OCI-LY7 (cell line): ENCODE data around the gene PLAC9. TPM values are rescaled to one million over a fixed set of nuclear protein-coding genes. Genes with fewer than 3 reads are reported as not detected.
A peak's percentile ranks its signal among the peaks of the same experiment; 100 is the strongest.

Experiments used
- BruUV-seq: library from RNA; stranded (reverse); fragments of 400-500 nt; replicated peaks from 2 replicates; lab custom pipeline; 2021; lab: Mats Ljungman, UMichigan
- CTCF ChIA-PET: fragments of 300-600 bp; sonication (Branson Sonifier 250); formaldehyde crosslinking; loops from one replicate; lab custom pipeline; 2022; ENCODE audit warnings: antibody characterized with exemption; ENCODE audit not compliant: unreplicated experiment; lab: Charles Lee
- POLR2A ChIA-PET: fragments of 300-600 bp; sonication (Branson Sonifier 250); formaldehyde crosslinking; loops from one replicate; lab custom pipeline; 2022; ENCODE audit warnings: antibody characterized with exemption; lab: Charles Lee
- DNase-seq: peaks from one replicate; pipeline ENCODE4 v3.0.0-alpha.2; 2015; ENCODE audit warnings: low spot score
- H2AFZ ChIP-seq: fragments of 200-600 bp; sonication (generic), shearing (Covaris generic); 2 replicates; pipeline ENCODE4 v1.6.1; 2014; ENCODE audit warnings: mild to moderate bottlenecking, antibody characterized with exemption, low read length, moderate library complexity
- H3K27ac ChIP-seq: fragments of 200-600 bp; sonication (generic); 2 replicates; pipeline ENCODE4 v1.5.1; 2014; ENCODE audit warnings: mixed run types, low read depth, mild to moderate bottlenecking, moderate library complexity, low read length, inconsistent platforms; ENCODE audit not compliant: poor library complexity, severe bottlenecking
- H3K36me3 ChIP-seq: fragments of 200-600 bp; sonication (generic); 2 replicates; pipeline ENCODE4 v1.6.1; 2014; ENCODE audit warnings: mild to moderate bottlenecking, antibody characterized with exemption, low read length, moderate library complexity, mixed read lengths; ENCODE audit not compliant: insufficient read depth
- H3K4me1 ChIP-seq: fragments of 200-600 bp; sonication (generic); 2 replicates; pipeline ENCODE4 v1.5.1; 2014; ENCODE audit warnings: mild to moderate bottlenecking, low read length; ENCODE audit not compliant: insufficient read depth, poor library complexity, severe bottlenecking
- H3K4me2 ChIP-seq: fragments of 200-600 bp; sonication (generic); 2 replicates; pipeline ENCODE4 v1.6.1; 2014; ENCODE audit warnings: mild to moderate bottlenecking, low read length
- H3K4me3 ChIP-seq: fragments of 200-600 bp; sonication (generic); 2 replicates; pipeline ENCODE4 v1.5.1; 2014; ENCODE audit warnings: mild to moderate bottlenecking, low read depth, low read length; ENCODE audit not compliant: poor library complexity, severe bottlenecking
- H3K79me2 ChIP-seq: fragments of 200-600 bp; sonication (generic); 2 replicates; pipeline ENCODE4 v1.6.1; 2016; ENCODE audit warnings: low read depth, mild to moderate bottlenecking, low read length, moderate library complexity, mixed read lengths; ENCODE audit not compliant: insufficient read depth
- H3K9me2 ChIP-seq: fragments of 200-600 bp; sonication (generic); 2 replicates; pipeline ENCODE4 v1.6.1; 2016; ENCODE audit warnings: mild to moderate bottlenecking, low read length, mixed read lengths; ENCODE audit not compliant: insufficient read depth
- H3K9me3 ChIP-seq: fragments of 200-600 bp; sonication (generic); 2 replicates; pipeline ENCODE4 v1.6.1; 2014; ENCODE audit warnings: mild to moderate bottlenecking, mixed run types, low read length, mixed read lengths
- H4K20me1 ChIP-seq: fragments of 200-600 bp; sonication (generic); 2 replicates; pipeline ENCODE4 v1.6.1; 2014; ENCODE audit warnings: mild to moderate bottlenecking, antibody characterized with exemption, low read length, moderate library complexity, mixed read lengths; ENCODE audit not compliant: insufficient read depth
- EZH2phosphoT487 ChIP-seq: fragments of 200-600 bp; sonication (generic); IDR thresholded peaks from 2 replicates; pipeline ENCODE4 v1.6.1; 2018; ENCODE audit warnings: low read depth, borderline replicate concordance, mild to moderate bottlenecking, mixed run types, antibody characterized with exemption, low read length, moderate library complexity, mixed read lengths
- intact Hi-C: fragments of 100-400 bp; cut with micrococcal nuclease; formaldehyde crosslinking; loops from one replicate; pipeline ENCODE4 v1.10.0; 2022; ENCODE audit not compliant: unreplicated experiment
- total RNA-seq, 2 experiments: library from RNA; depleted of rRNA in 1 of 2; stranded (reverse); fragments of >200 nt in 1 of 2; shearing (Covaris generic) in 1 of 2; gene quantifications; 2 replicates each; pipeline ENCODE4 v1.2.3, GENCODE V29; 2014 to 2022
- TF ChIP-seq, protein P1 (sequence below): fragments of 200-600 bp; sonication (generic); conservative IDR thresholded peaks from 2 replicates; pipeline ENCODE4 v1.5.1; 2014; ENCODE audit warnings: mild to moderate bottlenecking, antibody characterized with exemption, low read length, moderate library complexity, mixed read lengths

Gene PLAC9
- total RNA-seq, 2 experiments from 2014 or later: not detected

GRCh38 chr10:80160361-80161320, 28.1 kb downstream of the PLAC9 start:
- Histone ChIP-seq H3K4me1 (no peaks in the 10 kb centered on the region), H2AFZ (no peak overlapping the region), H3K9me2 (no peaks in the 10 kb centered on the region), H4K20me1 (no peaks in the 10 kb centered on the region), H3K4me2 (no peak overlapping the region), H3K79me2 (no peaks in the 10 kb centered on the region), H3K36me3 (peaks cover 85% of the 10 kb centered on the region), H3K27ac (no peak overlapping the region), H3K4me3 (no peak overlapping the region), H3K9me3 (no peaks in the 10 kb centered on the region)
- BruUV-seq: no TSS peak
- ChIA-PET CTCF (no interaction called here), POLR2A (no interaction called here)
- no peak for DNase-seq
- intact Hi-C loops: no loop called here
- TF ChIP-seq EZH2phosphoT487: no peak
- TF ChIP-seq, protein P1, sequence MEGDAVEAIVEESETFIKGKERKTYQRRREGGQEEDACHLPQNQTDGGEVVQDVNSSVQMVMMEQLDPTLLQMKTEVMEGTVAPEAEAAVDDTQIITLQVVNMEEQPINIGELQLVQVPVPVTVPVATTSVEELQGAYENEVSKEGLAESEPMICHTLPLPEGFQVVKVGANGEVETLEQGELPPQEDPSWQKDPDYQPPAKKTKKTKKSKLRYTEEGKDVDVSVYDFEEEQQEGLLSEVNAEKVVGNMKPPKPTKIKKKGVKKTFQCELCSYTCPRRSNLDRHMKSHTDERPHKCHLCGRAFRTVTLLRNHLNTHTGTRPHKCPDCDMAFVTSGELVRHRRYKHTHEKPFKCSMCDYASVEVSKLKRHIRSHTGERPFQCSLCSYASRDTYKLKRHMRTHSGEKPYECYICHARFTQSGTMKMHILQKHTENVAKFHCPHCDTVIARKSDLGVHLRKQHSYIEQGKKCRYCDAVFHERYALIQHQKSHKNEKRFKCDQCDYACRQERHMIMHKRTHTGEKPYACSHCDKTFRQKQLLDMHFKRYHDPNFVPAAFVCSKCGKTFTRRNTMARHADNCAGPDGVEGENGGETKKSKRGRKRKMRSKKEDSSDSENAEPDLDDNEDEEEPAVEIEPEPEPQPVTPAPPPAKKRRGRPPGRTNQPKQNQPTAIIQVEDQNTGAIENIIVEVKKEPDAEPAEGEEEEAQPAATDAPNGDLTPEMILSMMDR: no peak

GRCh38 chr10:80161321-80162083, 29.0 kb downstream of the PLAC9 start:
- no TSS peak for BruUV-seq
- H3K4me3 ChIP-seq: no peak overlapping the region
- ChIA-PET CTCF (interaction anchor here (1.0 kb wide), 1 partner anchor 42 kb away, joined by 4 read pairs; no protein-coding TSS in a partner anchor), POLR2A (no interaction called here)
- H3K9me3 ChIP-seq: no peaks in the 10 kb centered on the region
- intact Hi-C loops: no loop called here
- H3K27ac ChIP-seq: no peak overlapping the region
- TF ChIP-seq, protein P1: peak; percentile 67
- no peak for TF ChIP-seq EZH2phosphoT487
- no peaks in the 10 kb centered on the region for H4K20me1 ChIP-seq
- H3K4me1 ChIP-seq: no peaks in the 10 kb centered on the region
- H3K4me2 ChIP-seq: no peak overlapping the region
- DNase-seq: peak; percentile 39
- H2AFZ ChIP-seq: no peak overlapping the region
- H3K9me2 ChIP-seq: no peaks in the 10 kb centered on the region
- H3K36me3 ChIP-seq: peaks cover 89% of the 10 kb centered on the region
- H3K79me2 ChIP-seq: no peaks in the 10 kb centered on the region
